HG03196 (cell line): Measurements from ENCODE around the gene CCDC12.
A peak's percentile ranks its signal among the peaks of the same experiment; 100 is the strongest.
"Not testable (repeated sequence)": the region's sequence is repeated elsewhere in the genome, so short reads cannot be mapped to it uniquely, and the experiment has no call there.

Experiments
- ATAC-seq: cut with Tn5 transposase; IDR thresholded peaks from one replicate; pipeline ENCODE4 v1.9.1; 2021; ENCODE audit not compliant: unreplicated experiment

CCDC12 gene

GRCh38 chr3:46982546-46982945, 6.0 kb upstream of the CCDC12 start:
- ATAC-seq = no peak

GRCh38 chr3:46981932-46982471, 5.5 kb upstream of the CCDC12 start:
- ATAC-seq = no peak

- no peak for ATAC-seq
Measured at GRCh38 chr3:46979958-46980497, 3.5 kb upstream of the CCDC12 start.

GRCh38 chr3:46978985-46979944, 2.7 kb upstream of the CCDC12 start, which contains the start of gene NBEAL2:
NBEAL2 (plus strand) TSS chr3:46979666; CDS start chr3:46979862, 196 bp downstream.
- ATAC-seq = peak; percentile 66

DNA sequence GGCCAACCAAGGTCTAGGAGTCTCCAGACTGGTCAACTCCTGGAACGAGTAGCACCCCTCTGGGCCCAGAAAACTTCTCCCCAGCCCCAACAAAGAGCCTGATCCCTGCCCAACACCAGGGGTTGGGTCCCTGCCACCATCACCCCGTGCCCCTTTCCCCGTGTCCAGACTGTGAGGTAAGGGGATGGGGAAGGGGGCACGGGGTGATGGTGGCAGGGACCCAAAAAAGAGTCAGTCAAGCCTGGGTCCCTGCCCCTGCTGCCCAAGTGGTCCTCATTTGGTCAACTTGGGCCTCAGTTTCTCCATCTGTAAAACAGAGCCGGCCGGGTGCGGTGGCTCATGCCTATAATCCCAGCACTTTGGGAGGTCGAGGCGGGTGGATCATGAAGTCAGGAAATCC, 1.8 kb upstream of the CCDC12 start:
- no peak for ATAC-seq

DNA sequence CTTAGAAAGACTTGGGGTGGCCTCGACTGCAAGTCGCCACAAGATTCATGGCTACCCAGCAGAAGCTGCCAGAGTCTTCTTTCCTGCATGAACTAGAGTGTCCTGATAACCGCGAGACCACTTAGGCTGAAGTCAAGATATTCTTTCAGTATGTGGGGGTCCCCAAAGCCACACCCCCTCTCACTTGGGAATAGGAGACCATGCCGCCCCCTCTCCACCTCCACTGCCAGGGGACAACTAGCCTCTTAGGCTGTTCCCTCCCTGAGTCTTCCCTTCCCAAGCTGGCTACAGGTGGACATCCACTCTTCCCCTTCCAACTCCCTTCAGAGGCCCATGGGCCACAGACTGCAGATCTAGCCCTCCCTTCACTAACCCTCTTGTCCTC, 1.3 kb upstream of the CCDC12 start:
- ATAC-seq = no peak

GRCh38 chr3:46974421-46975171, 1.9 kb downstream of the CCDC12 start:
- ATAC-seq = no peak

DNA sequence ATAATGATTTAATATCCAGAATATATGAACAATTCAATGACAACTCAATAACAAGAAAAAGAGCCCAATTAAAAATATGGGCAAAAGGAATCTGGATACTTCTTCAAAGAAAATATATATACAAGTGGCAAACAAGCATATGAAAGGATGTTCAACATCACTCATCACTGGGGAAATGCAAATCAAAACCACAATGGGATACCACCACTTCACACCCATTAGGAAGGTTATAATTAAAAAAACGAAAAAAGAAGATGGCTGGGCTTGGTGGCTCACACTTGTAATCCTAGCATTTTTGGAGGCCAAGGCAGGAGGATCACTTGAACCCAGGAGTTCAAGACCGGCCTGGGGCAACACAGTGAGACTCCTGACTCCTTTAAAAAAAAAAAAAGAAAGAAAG, 4.1 kb downstream of the CCDC12 start:
- no peak for ATAC-seq

DNA sequence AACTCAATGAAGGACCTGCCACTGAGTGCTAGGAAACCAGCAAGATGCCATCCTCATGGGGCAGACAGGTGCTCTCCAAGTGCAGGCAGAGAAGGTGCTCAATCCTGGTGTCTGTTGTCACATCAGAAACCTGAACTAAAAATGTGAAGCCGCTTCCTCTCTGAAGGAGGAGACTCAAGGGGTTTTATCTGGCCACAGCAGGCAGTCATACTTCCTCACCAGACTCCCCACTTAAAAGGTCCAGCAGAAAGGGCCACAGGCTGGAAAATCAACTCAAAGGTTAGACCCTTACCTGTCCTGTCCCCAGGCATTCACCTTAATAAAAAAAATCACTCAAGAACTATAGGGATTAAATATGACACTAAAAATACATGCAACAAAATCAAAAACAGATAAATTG, 4.8 kb downstream of the CCDC12 start:
- ATAC-seq = no peak

DNA sequence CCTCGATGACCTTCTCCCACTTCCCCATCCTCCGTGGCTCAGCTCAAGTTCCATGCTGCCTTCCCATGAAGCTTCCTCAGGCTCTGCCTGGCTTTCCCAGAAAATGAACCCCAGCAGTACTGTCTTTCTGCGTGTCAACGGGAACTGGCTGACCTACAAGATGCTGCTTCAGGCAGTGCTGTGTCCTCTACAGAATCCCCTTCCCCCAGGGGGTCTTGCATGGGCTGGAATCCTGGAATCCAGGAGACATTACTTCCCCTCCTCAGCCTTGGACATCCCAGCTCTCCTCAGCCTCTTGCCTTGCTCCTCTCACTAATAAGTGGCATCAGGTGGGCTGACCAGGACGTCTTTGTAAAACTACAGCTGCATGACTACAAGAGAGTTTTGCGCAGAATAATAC, 5.4 kb downstream of the CCDC12 start:
- ATAC-seq = no peak

DNA sequence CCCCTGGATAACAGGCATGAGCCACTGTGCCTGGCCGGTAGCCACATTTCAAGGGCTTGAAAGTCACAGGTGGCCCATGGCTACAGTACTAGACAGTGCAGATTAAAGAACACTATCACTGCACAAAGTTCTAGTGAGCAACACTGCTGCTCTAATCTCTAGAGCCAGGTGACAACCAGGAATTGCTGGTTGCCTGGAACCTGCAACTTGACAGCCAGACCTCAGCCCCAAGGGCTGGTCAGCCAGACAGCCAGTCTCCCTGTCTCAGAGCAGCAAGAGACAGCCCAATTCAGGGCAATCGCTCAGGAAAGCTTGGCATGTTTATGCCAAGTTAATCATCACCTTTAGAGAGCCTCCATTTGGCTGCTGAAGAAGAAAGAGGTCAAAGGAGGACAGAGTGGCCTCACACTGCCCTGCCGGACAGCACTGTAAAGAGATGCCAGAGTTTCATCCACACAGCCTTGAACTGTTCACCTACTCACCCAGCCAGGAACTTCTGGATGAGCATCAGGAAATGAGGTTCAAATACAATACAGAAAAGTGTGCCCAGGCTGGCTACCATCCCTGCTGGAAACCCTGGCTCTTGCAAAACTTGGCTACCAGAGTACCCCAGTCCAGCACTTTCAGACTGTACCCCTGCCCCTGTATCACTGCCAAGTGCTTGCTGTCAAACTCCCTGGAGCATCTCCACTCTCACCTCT, 6.0 kb downstream of the CCDC12 start:
- no peak for ATAC-seq

DNA sequence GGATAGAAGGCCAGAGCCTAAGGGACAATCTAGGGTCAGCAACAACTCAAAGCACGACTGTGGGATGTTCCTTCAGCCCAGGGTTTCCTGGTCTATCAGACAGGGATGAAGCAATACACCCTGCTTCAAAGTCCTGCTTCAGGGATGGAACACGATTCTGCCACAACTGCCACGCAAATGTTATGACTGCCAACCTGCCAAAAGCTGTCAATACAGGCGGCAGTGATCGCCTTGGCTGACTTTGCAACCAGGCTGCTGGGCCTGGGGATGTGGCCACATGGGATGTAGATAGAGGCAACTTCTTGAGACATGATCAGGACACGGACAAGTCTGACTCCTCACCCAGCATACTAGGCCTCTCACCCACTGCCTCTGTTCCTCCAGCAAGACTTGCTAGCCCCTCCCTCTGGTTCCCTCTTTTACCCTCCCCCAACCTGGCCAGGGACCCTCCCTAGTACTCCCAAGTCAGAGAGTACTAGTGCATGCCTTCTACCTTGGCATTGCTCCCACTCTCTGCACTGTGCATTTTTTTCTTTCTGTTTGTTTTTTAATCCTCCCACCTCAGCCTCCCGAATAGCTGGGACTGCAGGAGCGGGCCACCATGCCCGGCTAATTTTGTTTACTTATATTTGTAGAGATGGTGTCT, 7.6 kb downstream of the CCDC12 start:
- no peak for ATAC-seq

- no peak for ATAC-seq
Measured at GRCh38 chr3:46966811-46967210, 9.7 kb downstream of the CCDC12 start.

DNA sequence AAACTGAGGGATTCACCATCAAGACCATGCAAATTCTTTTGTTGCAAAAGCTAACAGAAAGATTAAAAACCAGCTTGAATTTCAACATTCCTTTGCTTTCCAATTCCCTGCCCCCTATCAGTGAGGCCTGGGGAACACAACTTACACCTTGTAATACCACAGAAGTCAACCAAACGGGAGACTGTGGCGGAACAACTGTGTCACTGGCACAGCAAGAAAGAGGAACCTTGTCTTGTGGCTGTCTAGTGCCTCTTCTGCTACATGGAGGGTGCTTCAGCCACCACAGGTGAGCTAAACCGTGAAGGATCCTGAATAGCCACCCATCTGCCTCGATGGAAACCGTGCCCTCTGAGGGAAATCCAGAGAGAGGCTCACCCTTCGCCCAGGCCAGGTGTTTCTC, 11.4 kb downstream of the CCDC12 start:
- ATAC-seq = no peak

DNA sequence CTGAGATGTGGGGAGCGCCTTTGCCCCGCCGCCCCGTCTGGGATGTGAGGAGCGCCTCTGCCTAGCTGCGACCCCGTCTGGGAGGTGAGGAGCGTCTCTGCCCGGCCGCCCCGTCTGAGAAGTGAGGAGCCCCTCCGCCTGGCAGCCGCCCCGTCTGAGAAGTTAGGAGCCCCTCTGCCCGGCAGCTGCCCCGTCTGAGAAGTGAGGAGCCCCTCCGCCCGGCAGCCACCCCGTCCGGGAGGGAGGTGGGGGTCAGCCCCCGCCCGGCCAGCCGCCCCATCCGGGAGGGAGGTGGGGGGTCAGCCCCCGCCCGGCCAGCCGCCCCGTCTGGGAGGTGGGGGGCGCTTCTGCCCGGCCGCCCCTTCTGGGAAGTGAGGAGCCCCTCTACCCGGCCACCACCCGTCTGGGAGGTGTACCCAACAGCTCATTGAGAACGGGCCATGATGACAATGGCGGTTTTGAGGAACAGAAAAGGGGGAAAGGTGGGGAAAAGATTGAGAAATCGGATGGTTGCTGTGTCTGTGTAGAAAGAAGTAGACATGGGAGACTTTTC, 12.4 kb downstream of the CCDC12 start:
- not testable (repeated sequence) for ATAC-seq

DNA sequence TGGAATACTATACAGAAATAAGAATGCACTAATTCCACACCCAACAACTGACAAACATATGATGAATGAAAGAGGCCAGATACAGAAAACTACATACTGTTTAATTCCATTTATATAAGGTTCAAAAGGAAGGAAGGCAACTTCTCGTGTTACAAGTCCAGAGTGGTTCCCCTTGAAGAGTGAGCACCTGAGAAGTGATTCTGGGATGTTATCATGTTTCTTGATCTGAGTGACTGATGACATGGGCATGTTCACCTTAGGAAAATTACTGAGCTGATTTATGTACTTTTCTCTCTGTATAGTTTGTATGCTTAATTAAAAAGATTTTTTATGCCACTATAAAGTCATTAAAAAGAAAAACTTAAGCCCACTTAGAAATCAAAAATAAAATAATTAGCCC, 13.6 kb downstream of the CCDC12 start:
- no peak for ATAC-seq

DNA sequence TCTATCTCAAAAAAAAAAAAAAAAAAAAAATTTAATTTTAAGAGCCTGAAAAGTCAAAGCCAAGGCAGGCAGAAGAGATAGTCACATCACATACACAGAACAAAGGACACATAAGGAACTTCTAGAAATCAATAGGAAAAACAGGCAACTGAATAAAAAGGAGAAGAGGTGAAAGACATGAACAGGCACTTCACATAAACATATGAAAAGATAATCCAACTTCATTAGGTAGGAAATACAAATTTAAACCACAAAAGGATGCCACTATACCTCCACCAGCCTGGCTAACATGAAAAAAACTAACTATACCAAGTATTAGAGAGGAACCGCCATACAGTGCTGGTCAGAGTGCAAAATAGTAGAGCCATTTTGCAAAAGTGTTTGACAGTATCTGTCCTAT, 14.1 kb downstream of the CCDC12 start:
- no peak for ATAC-seq

DNA sequence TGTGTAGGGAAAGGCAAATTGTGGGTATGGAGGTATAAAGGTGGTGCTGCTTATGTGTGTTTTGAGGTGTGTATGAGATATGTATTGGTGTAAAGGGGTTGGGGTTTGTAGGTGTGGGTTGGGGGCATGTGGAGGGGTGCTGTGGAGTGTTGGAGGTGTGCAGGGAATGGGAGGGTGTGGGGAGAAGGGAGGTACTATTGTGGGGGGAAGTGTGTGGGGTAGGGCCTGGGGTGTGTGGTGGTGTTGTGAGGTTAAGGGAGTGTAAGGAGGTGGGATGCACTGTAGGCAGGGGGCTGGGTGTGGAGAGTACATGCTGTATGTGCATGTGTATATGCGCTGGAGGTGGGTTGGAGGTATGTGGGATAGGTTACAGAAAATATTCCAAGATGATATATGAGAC, 15.7 kb downstream of the CCDC12 start:
- no peak for ATAC-seq

DNA sequence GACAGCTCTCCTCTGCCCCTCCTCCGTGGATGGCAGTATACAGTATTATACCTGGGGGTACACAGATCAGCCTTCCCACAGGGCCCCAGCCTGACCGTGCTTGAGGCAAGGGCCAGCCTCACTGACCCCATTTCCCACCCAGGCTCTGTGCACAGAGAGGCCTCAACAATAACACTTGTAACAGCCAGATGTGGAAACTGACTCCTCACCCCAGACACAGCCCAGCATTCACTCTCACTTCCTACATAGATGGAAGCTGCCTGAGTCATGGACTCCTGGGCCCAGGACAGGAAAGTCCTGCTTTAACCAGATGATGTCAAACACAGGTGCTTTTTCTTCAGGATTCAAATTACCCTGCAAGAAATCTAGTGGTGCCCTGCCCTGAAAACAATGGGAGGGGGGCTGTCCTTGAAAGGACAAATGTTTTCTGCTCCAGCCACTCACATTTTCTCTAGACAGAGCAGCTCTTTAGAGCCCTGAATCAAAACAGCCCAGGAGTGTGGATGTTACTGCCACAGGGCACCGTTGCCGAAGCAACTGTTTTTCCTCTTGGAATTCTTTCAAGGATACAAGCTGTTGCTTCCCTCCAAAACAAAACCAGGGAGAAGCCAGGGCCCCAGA, 16.4 kb downstream of the CCDC12 start:
- no peak for ATAC-seq

DNA sequence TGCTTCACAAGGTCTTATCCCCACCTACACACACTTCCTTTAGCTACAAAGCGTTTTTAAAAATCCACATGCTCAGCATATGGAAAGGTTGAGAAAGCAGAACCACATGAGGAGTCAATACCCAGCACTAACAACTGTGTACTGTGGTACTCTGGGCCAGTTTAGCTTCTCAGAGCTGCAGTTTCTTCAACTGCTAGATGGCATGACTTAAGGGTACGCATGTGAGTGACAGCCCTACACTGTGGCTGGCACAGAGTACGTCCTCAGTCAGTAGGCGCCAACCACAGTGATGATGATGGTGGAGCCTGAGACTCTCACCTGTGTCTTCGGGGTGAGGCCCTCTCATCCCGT, 17.4 kb downstream of the CCDC12 start:
- ATAC-seq = no peak
